Common myeloid progenitor, CD34-positive (primary cell): ENCODE measurements around the gene SH3GL3.

Experiments
- CTCF ChIA-PET: fragments of 350-600 bp; sonication (Branson Sonifier 250); formaldehyde crosslinking; loops from one replicate; lab custom pipeline; 2021; ENCODE audit warnings: antibody characterized with exemption; lab: Charles Lee
- POLR2A ChIA-PET: fragments of 350-600 bp; sonication (Branson Sonifier 250); formaldehyde crosslinking; loops from one replicate; lab custom pipeline; 2021; ENCODE audit warnings: antibody characterized with exemption; lab: Charles Lee
- DNase-seq, 3 donors: peaks; one replicate each; pipeline versions ENCODE4 v3.0.0 to v3.0.0-alpha.2; 2013
- H3K27ac ChIP-seq, 2 experiments: 1 replicate in 1 of 2; 2 replicates in 1 of 2; pipeline ENCODE4 v1.7.0; 2013; ENCODE audit warnings: inconsistent platforms in 2 of 2, low read length in 2 of 2, mild to moderate bottlenecking in 2 of 2, low read depth in 1 of 2, moderate library complexity in 1 of 2; ENCODE audit not compliant: severe bottlenecking in 2 of 2, insufficient read depth in 1 of 2, poor library complexity in 1 of 2
- H3K27me3 ChIP-seq, 5 experiments: replicated peaks in 2 of 5; 1 replicate in 3 of 5; 2 replicates in 2 of 5; pipeline versions ENCODE4 v1.6.1 to v1.7.0; 2013; ENCODE audit warnings: low read length in 4 of 5, mild to moderate bottlenecking in 2 of 5, moderate library complexity in 2 of 5, inconsistent platforms in 1 of 5; ENCODE audit not compliant: insufficient read depth in 5 of 5, control insufficient read depth in 4 of 5
- H3K36me3 ChIP-seq, 4 experiments: 1 replicate in 2 of 4; 2 replicates in 2 of 4; pipeline versions ENCODE4 v1.6.1 to v1.7.0; 2013; ENCODE audit warnings: low read length in 3 of 4, control low read depth in 1 of 4, mild to moderate bottlenecking in 1 of 4; ENCODE audit not compliant: control insufficient read depth in 4 of 4, insufficient read depth in 4 of 4
- H3K4me1 ChIP-seq, 4 experiments: 1 replicate in 3 of 4; 2 replicates in 1 of 4; pipeline versions ENCODE4 v1.6.1 to v1.7.1; 2013; ENCODE audit warnings: low read length in 3 of 4, mild to moderate bottlenecking in 3 of 4, control low read depth in 1 of 4, inconsistent platforms in 1 of 4, moderate library complexity in 1 of 4; ENCODE audit not compliant: control insufficient read depth in 4 of 4, insufficient read depth in 4 of 4; ENCODE audit errors: control extremely low read depth in 1 of 4
- H3K4me3 ChIP-seq, 7 experiments: 1 replicate in 4 of 7; 2 replicates in 3 of 7; pipeline versions ENCODE4 v1.5.1 to v1.7.0; 2013; ENCODE audit warnings: mild to moderate bottlenecking in 7 of 7, low read length in 6 of 7, moderate library complexity in 6 of 7, inconsistent platforms in 2 of 7, low read depth in 2 of 7, control low read depth in 1 of 7; ENCODE audit not compliant: insufficient read depth in 4 of 7, control insufficient read depth in 1 of 7; ENCODE audit errors: extremely low read depth in 1 of 7
- H3K9me3 ChIP-seq, 5 experiments: 1 replicate in 4 of 5; 2 replicates in 1 of 5; pipeline versions ENCODE4 v1.6.1 to v1.7.1; 2013; ENCODE audit warnings: low read length in 4 of 5, mild to moderate bottlenecking in 2 of 5, inconsistent platforms in 1 of 5, low read depth in 1 of 5, moderate library complexity in 1 of 5; ENCODE audit not compliant: control insufficient read depth in 4 of 5, insufficient read depth in 2 of 5; ENCODE audit errors: control extremely low read depth in 1 of 5
- WGBS: methylation state at CpG from one replicate; pipeline ENCODE4 v1.1.5; 2013; ENCODE audit not compliant: insufficient coverage; 5-methylcytosine and 5-hydroxymethylcytosine counted together

SH3GL3 gene

GRCh38 chr15:83656192-83656591, 209.1 kb downstream of the SH3GL3 start:
- ChIA-PET POLR2A (no interaction called here), CTCF (no interaction called here)
- DNase-seq = no peak
- H3K4me3 ChIP-seq = no peak overlapping the region
- 86% methylated on average over 5 of the region's 5 CpGs for WGBS
- peaks cover 0 to 13% (median 0%) of the 10 kb centered on the region in 4 experiments for H3K4me1 ChIP-seq
- H3K9me3 ChIP-seq = no peaks in the 10 kb centered on the region
- H3K27me3 ChIP-seq = peaks cover 20 to 70% (median 36%) of the 10 kb centered on the region in 5 experiments
- H3K36me3 ChIP-seq = no peaks in the 10 kb centered on the region
- H3K27ac ChIP-seq = no peak overlapping the region

- 98% methylated on average over 5 of the region's 10 CpGs for WGBS
- CTCF ChIA-PET = no interaction called here
- peaks cover 15 to 62% (median 31%) of the 10 kb centered on the region in 5 experiments for H3K27me3 ChIP-seq
These were observed 209.9 kb downstream of the SH3GL3 start for GRCh38 chr15:83656943-83657528.

DNA sequence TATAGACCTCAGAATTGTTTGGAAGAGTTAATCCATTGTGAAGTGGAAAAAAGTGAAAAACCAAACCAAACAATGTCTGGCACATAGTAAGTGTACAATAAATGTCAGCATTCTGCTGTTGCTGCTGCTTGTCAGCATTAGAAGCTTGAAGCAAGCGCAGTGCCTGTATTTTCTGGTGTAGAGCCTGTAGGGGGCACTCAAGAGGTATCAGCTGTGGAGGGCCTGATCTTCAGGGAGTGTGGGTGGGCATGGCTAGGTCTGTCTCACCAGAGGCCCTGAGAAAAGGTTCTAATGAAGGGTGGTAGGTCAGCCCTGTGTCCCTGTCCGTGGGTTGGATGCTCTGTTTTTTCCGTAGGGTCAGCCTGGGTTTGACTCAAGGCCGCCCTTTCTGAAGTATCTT, 210.4 kb downstream of the SH3GL3 start:
- Histone ChIP-seq H3K27me3 (peaks cover 10 to 56% (median 27%) of the 10 kb centered on the region in 5 experiments), H3K36me3 (no peaks in the 10 kb centered on the region), H3K4me3 (no peak overlapping the region), H3K27ac (no peak overlapping the region), H3K9me3 (no peaks in the 10 kb centered on the region), H3K4me1 (peaks cover 0 to 13% (median 0%) of the 10 kb centered on the region in 4 experiments)
- ChIA-PET POLR2A (no interaction called here), CTCF (no interaction called here)
- WGBS = 89% methylated on average over 4 of the region's 4 CpGs
- DNase-seq = no peak

More at GRCh38 chr15:83656943-83657528, 209.9 kb downstream of the SH3GL3 start:
- Histone ChIP-seq H3K36me3 (no peaks in the 10 kb centered on the region), H3K9me3 (no peaks in the 10 kb centered on the region), H3K4me3 (no peak overlapping the region), H3K27ac (no peak overlapping the region), H3K4me1 (peaks cover 0 to 13% (median 0%) of the 10 kb centered on the region in 4 experiments)
- POLR2A ChIA-PET = no interaction called here
- no peak for DNase-seq

GRCh38 chr15:83658430-83659416, 211.6 kb downstream of the SH3GL3 start:
- peaks cover 0 to 8% (median 0%) of the 10 kb centered on the region in 4 experiments for H3K4me1 ChIP-seq
- no peak for DNase-seq
- WGBS = 73% methylated on average over 8 of the region's 10 CpGs
- no peaks in the 10 kb centered on the region for H3K9me3 ChIP-seq
- H3K4me3 ChIP-seq = no peak overlapping the region
- no peaks in the 10 kb centered on the region for H3K36me3 ChIP-seq
- no peak overlapping the region for H3K27ac ChIP-seq
- CTCF ChIA-PET = no interaction called here
- peaks cover 9 to 46% (median 19%) of the 10 kb centered on the region in 5 experiments for H3K27me3 ChIP-seq
- POLR2A ChIA-PET = no interaction called here

GRCh38 chr15:83659417-83659812, 212.3 kb downstream of the SH3GL3 start:
- no peak overlapping the region for H3K4me3 ChIP-seq
- WGBS = no CpG with 5 or more reads among the region's 1 CpG
- ChIA-PET POLR2A (no interaction called here), CTCF (no interaction called here)
- no peaks in the 10 kb centered on the region for H3K36me3 ChIP-seq
- peaks cover 0 to 3% (median 0%) of the 10 kb centered on the region in 4 experiments for H3K4me1 ChIP-seq
- peaks cover 9 to 42% (median 18%) of the 10 kb centered on the region in 5 experiments for H3K27me3 ChIP-seq
- no peak for DNase-seq
- H3K9me3 ChIP-seq = no peaks in the 10 kb centered on the region
- no peak overlapping the region for H3K27ac ChIP-seq

- no peak overlapping the region for H3K4me3 ChIP-seq
- no peaks in the 10 kb centered on the region for H3K9me3 ChIP-seq
- CTCF ChIA-PET = no interaction called here
- POLR2A ChIA-PET = no interaction called here
- WGBS = no CpG with 5 or more reads among the region's 3 CpGs
- H3K27me3 ChIP-seq = peaks cover 0 to 2% (median 0%) of the 10 kb centered on the region in 5 experiments
- H3K27ac ChIP-seq = no peak overlapping the region
- no peak for DNase-seq
- no peaks in the 10 kb centered on the region for H3K4me1 ChIP-seq
- H3K36me3 ChIP-seq = no peaks in the 10 kb centered on the region
These were observed 218.3 kb downstream of the SH3GL3 start for GRCh38 chr15:83665480-83665879.
